Esophagus squamous epithelium (tissue), 5 donors: ENCODE measurements around the gene DSCAML1. TPM values are rescaled to one million over a fixed set of nuclear protein-coding genes. Genes with fewer than 3 reads are reported as not detected.

Source experiments
- DNase-seq: peaks from one replicate; lab custom pipeline; 2025; lab: John Stamatoyannopoulos, UW
- H3K27ac ChIP-seq, 4 donors: fragments of 200-600 bp; sonication (generic); one replicate each; pipeline ENCODE4 v1.5.1; 2016 to 2019; ENCODE audit warnings: mild to moderate bottlenecking in 1 of 4
- H3K27me3 ChIP-seq, 4 donors: fragments of 200-600 bp; sonication (generic); 1 replicate in 3 of 4; 2 replicates in 1 of 4; pipeline versions ENCODE4 v1.5.1 to v1.6.0; 2017 to 2021; ENCODE audit warnings: antibody characterized with exemption in 1 of 4
- H3K36me3 ChIP-seq, 3 donors: fragments of 200-600 bp; sonication (generic); one replicate each; pipeline ENCODE4 v1.5.1; 2016 to 2019
- H3K4me1 ChIP-seq, 3 donors: fragments of 200-600 bp; sonication (generic); one replicate each; pipeline ENCODE4 v1.5.1; 2017 to 2019
- H3K4me3 ChIP-seq, 4 donors: fragments of 200-600 bp; sonication (generic); 1 replicate in 3 of 4; 2 replicates in 1 of 4; pipeline ENCODE4 v1.5.1; 2016 to 2019; ENCODE audit warnings: mild to moderate bottlenecking in 2 of 4, moderate library complexity in 1 of 4
- H3K9me3 ChIP-seq, 3 donors: fragments of 200-600 bp; sonication (generic); one replicate each; pipeline ENCODE4 v1.5.1; 2016 to 2019
- CTCF ChIP-seq, 6 experiments: fragments of 450-650 bp in 4 of 6; fragments of 200-600 bp in 2 of 6; sonication (generic) in 2 of 6; IDR thresholded peaks; one replicate each; pipeline ENCODE4 v1.5.1; 2016 to 2019; ENCODE audit warnings: antibody characterized with exemption in 6 of 6, mild to moderate bottlenecking in 4 of 6, moderate library complexity in 4 of 6
- POLR2A ChIP-seq, 4 donors: fragments of 450-650 bp; IDR thresholded peaks; one replicate each; pipeline ENCODE4 v1.6.1; 2017; ENCODE audit warnings: antibody characterized with exemption in 4 of 4, mild to moderate bottlenecking in 4 of 4, moderate library complexity in 3 of 4
- WGBS, 2 donors: methylation state at CpG; one replicate each; pipeline ENCODE4 v1.1.5; 2018; 5-methylcytosine and 5-hydroxymethylcytosine counted together
- intact Hi-C: fragments of 100-400 bp; cut with DNase I; formaldehyde crosslinking; loops from one replicate; pipeline ENCODE4 v1.15.0; 2022
- total RNA-seq, 4 donors: library from RNA; depleted of rRNA; stranded (reverse); fragments of >200 nt; gene quantifications; one replicate each; pipeline ENCODE4 v1.1.0, GENCODE V29; 2016
- donor health status: DM: yes; HTN: yes; CAD: no.

The DSCAML1 gene
- total RNA-seq, 4 donors from 2014 or later = 0.04 to 0.19 TPM; not detected in 2

DNA sequence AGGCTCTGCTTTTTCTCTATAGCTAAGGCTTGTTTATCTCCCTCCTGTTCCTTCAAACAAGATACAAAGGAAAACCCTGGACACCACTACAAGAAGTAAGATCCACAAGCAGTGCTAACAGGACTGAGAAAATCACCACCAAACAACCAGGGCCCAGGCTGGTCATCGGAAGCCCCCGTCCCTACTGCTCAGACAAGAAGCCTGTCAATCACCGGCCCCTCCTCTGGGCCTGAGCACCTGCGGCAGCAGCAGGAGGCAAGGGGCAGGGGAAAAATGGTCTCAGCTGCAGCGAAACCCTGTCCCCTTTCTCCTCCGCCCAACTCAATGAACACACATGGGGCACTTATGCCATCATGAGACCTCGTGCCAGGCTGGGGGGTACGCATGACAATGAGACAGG is 314.1 kb downstream of the DSCAML1 start:
- no peak overlapping the region for H3K27ac ChIP-seq
- no peaks in the 10 kb centered on the region for H3K9me3 ChIP-seq
- no peak for DNase-seq
- H3K27me3 ChIP-seq = peaks cover 0 to 34% (median 0%) of the 10 kb centered on the region in 4 donors
- intact Hi-C loops = no loop called here
- TF ChIP-seq CTCF (IDR thresholded peaks at IDR 0.05) = no peak
- TF ChIP-seq POLR2A (IDR thresholded peaks at IDR 0.05) = no peak
- no peak overlapping the region for H3K4me3 ChIP-seq
- H3K36me3 ChIP-seq = no peaks in the 10 kb centered on the region
- WGBS, 2 donors = 75 to 79% methylated on average over 2 to 8 of the region's 8 CpGs
- H3K4me1 ChIP-seq = no peaks in the 10 kb centered on the region

GRCh38 chr11:117481885-117482284 is 315.1 kb downstream of the DSCAML1 start:
- intact Hi-C loops = no loop called here
- TF ChIP-seq POLR2A (IDR thresholded peaks at IDR 0.05) = no peak
- no peak for TF ChIP-seq CTCF (IDR thresholded peaks at IDR 0.05)
- peaks cover 0 to 39% (median 0%) of the 10 kb centered on the region in 4 donors for H3K27me3 ChIP-seq
- no peak for DNase-seq
- 89% methylated on average over 16 to 19 of the region's 23 CpGs for WGBS, 2 donors
- H3K4me1 ChIP-seq = no peaks in the 10 kb centered on the region
- H3K4me3 ChIP-seq = no peak overlapping the region
- H3K9me3 ChIP-seq = no peaks in the 10 kb centered on the region
- H3K36me3 ChIP-seq = no peaks in the 10 kb centered on the region
- H3K27ac ChIP-seq = no peak overlapping the region

- TF ChIP-seq CTCF (IDR thresholded peaks at IDR 0.05) (no peak), POLR2A (IDR thresholded peaks at IDR 0.05) (no peak)
- Histone ChIP-seq H3K27ac (no peak overlapping the region), H3K27me3 (peaks cover 0 to 39% (median 0%) of the 10 kb centered on the region in 4 donors), H3K9me3 (no peaks in the 10 kb centered on the region), H3K36me3 (no peaks in the 10 kb centered on the region), H3K4me1 (no peaks in the 10 kb centered on the region), H3K4me3 (no peak overlapping the region)
- no peak for DNase-seq
- intact Hi-C loops = no loop called here
- WGBS, 2 donors = 81 to 85% methylated on average over 2 to 3 of the region's 6 CpGs
These were observed 316.0 kb downstream of the DSCAML1 start for GRCh38 chr11:117481036-117481435.

GRCh38 chr11:117480221-117480620 is 316.8 kb downstream of the DSCAML1 start:
- no peak for DNase-seq
- intact Hi-C loops = no loop called here
- no peaks in the 10 kb centered on the region for H3K36me3 ChIP-seq
- H3K4me3 ChIP-seq = no peak overlapping the region
- no peak for TF ChIP-seq POLR2A (IDR thresholded peaks at IDR 0.05)
- no peak for TF ChIP-seq CTCF (IDR thresholded peaks at IDR 0.05)
- 82% methylated on average over 12 of the region's 15 CpGs; no CpG with 5 or more reads in 1 of the 2 donors for WGBS, 2 donors
- H3K27ac ChIP-seq = no peak overlapping the region
- peaks cover 0 to 38% (median 0%) of the 10 kb centered on the region in 4 donors for H3K27me3 ChIP-seq
- H3K4me1 ChIP-seq = no peaks in the 10 kb centered on the region
- no peaks in the 10 kb centered on the region for H3K9me3 ChIP-seq

DNA sequence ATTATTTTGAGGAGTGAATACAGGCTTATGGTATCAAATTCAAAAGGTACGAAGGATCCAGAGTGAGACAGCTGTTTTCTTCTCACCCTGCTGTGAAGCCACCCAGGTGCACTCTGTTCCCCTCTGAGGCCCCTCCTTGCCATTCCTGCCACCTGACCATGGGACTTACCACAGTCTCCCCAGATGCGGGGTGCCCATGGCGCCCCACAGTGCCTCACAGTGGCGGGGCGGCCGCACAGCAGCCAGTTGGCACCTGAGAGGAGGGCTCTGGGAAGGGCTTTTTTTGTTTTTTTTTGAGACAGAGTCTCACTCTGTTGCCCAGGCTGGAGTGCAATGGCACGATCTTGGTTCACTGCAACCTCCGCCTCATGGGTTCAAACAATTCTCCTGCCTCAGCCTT is 317.6 kb downstream of the DSCAML1 start:
- H3K36me3 ChIP-seq = no peaks in the 10 kb centered on the region
- no peaks in the 10 kb centered on the region for H3K9me3 ChIP-seq
- DNase-seq = no peak
- no peaks in the 10 kb centered on the region for H3K4me1 ChIP-seq
- TF ChIP-seq CTCF (IDR thresholded peaks at IDR 0.05) = no peak
- TF ChIP-seq POLR2A (IDR thresholded peaks at IDR 0.05) = no peak
- no peak overlapping the region for H3K27ac ChIP-seq
- 73 to 94% methylated on average over 5 to 6 of the region's 8 CpGs for WGBS, 2 donors
- intact Hi-C loops = no loop called here
- no peak overlapping the region for H3K4me3 ChIP-seq
- H3K27me3 ChIP-seq = peaks cover 0 to 35% (median 0%) of the 10 kb centered on the region in 4 donors
